Measurements from ENCODE around the gene ARHGAP31. TPM values are rescaled to one million over a fixed set of nuclear protein-coding genes. Genes with fewer than 3 reads are reported as not detected.

ARHGAP31 gene
- polyA plus RNA-seq, 1 donor from 2014 or later, result not detected

GRCh38 chr3:119401503-119402440 is 107.6 kb downstream of the ARHGAP31 start:
- Histone ChIP-seq H3K9me2 (ENCODE audit: insufficient read depth, low read length) (no peaks in the 10 kb centered on the region), H3K9me3 (ENCODE audit: low read length) (no peaks in the 10 kb centered on the region), H3K4me2 (ENCODE audit: low read length) (no peak overlapping the region), H3F3A (ENCODE audit: insufficient read depth, low read length, poor library complexity, severe bottlenecking) (no peaks in the 10 kb centered on the region), H3K27me3 (ENCODE audit: insufficient read depth, low read depth, low read length) (no peaks in the 10 kb centered on the region), H3K27ac (ENCODE audit: low read length) (no peak overlapping the region), H3K36me3 (ENCODE audit: insufficient read depth, low read length) (no peaks in the 10 kb centered on the region), H3K9ac (ENCODE audit: low read length) (no peak overlapping the region), H3K79me2 (replicated peaks; ENCODE audit: insufficient read depth, low read length) (no peaks in the 10 kb centered on the region), H4K20me1 (ENCODE audit: insufficient read depth) (no peaks in the 10 kb centered on the region), H3K4me3 (ENCODE audit: low read length) (no peak overlapping the region), H2AFZ (ENCODE audit: low read depth, low read length) (no peak overlapping the region)
- TF ChIP-seq POLR2AphosphoS5 (IDR thresholded peaks at IDR 0.05), result no peak
- no peak for TF ChIP-seq EP300 (conservative IDR thresholded peaks at IDR 0.05; ENCODE audit: poor library complexity, severe bottlenecking)
- no peak for TF ChIP-seq RAD21 (conservative IDR thresholded peaks at IDR 0.05)
- no peak for TF ChIP-seq REST (IDR thresholded peaks at IDR 0.05; ENCODE audit: borderline replicate concordance)

- Histone ChIP-seq H3K27ac (ENCODE audit: low read length) (no peak overlapping the region), H2AFZ (ENCODE audit: low read depth, low read length) (no peak overlapping the region), H3K4me3 (ENCODE audit: low read length) (no peak overlapping the region), H3K9ac (ENCODE audit: low read length) (no peak overlapping the region), H4K20me1 (ENCODE audit: insufficient read depth) (no peaks in the 10 kb centered on the region), H3K9me2 (ENCODE audit: insufficient read depth, low read length) (no peaks in the 10 kb centered on the region), H3K9me3 (ENCODE audit: low read length) (no peaks in the 10 kb centered on the region), H3F3A (ENCODE audit: insufficient read depth, low read length, poor library complexity, severe bottlenecking) (no peaks in the 10 kb centered on the region), H3K79me2 (replicated peaks; ENCODE audit: insufficient read depth, low read length) (no peaks in the 10 kb centered on the region), H3K36me3 (ENCODE audit: insufficient read depth, low read length) (no peaks in the 10 kb centered on the region), H3K4me2 (ENCODE audit: low read length) (no peak overlapping the region), H3K27me3 (ENCODE audit: insufficient read depth, low read depth, low read length) (no peaks in the 10 kb centered on the region)
- TF ChIP-seq EP300 (conservative IDR thresholded peaks at IDR 0.05; ENCODE audit: poor library complexity, severe bottlenecking) (no peak), RAD21 (conservative IDR thresholded peaks at IDR 0.05) (no peak), TAF1 (IDR thresholded peaks at IDR 0.05; ENCODE audit: low read depth) (no peak)
Observed at GRCh38 chr3:119402791-119403190, 108.6 kb downstream of the ARHGAP31 start.

- H3K9ac ChIP-seq (ENCODE audit: low read length), result no peak overlapping the region
Observed at GRCh38 chr3:119403201-119403600, 109.0 kb downstream of the ARHGAP31 start.

More at GRCh38 chr3:119403201-119403600, 109.0 kb downstream of the ARHGAP31 start:
- TF ChIP-seq RAD21 (conservative IDR thresholded peaks at IDR 0.05) (no peak), TAF1 (IDR thresholded peaks at IDR 0.05; ENCODE audit: low read depth) (no peak), SMC3 (conservative IDR thresholded peaks at IDR 0.05; ENCODE audit: poor library complexity) (no peak)
- Histone ChIP-seq H3K9me3 (ENCODE audit: low read length) (no peaks in the 10 kb centered on the region), H3K9me2 (ENCODE audit: insufficient read depth, low read length) (no peaks in the 10 kb centered on the region), H3F3A (ENCODE audit: insufficient read depth, low read length, poor library complexity, severe bottlenecking) (no peaks in the 10 kb centered on the region), H3K27me3 (ENCODE audit: insufficient read depth, low read depth, low read length) (no peaks in the 10 kb centered on the region), H3K36me3 (ENCODE audit: insufficient read depth, low read length) (no peaks in the 10 kb centered on the region), H2AFZ (ENCODE audit: low read depth, low read length) (no peak overlapping the region), H4K20me1 (ENCODE audit: insufficient read depth) (no peaks in the 10 kb centered on the region), H3K4me3 (ENCODE audit: low read length) (no peak overlapping the region), H3K79me2 (replicated peaks; ENCODE audit: insufficient read depth, low read length) (no peaks in the 10 kb centered on the region), H3K4me2 (ENCODE audit: low read length) (no peak overlapping the region), H3K27ac (ENCODE audit: low read length) (no peak overlapping the region)

Measured in neural cell (in vitro differentiated cells).